ENCODE results near the gene GSTO1. TPM values are rescaled to one million over a fixed set of nuclear protein-coding genes. Genes with fewer than 3 reads are reported as not detected.
A peak's percentile ranks its signal among the peaks of the same experiment; 100 is the strongest.

Gene GSTO1
- total and polyA plus RNA-seq, 9 of the 15 experiments (the other 6 are each of a cell fraction or from before 2014, with no cell fraction given): 136 to 592 (median 237) TPM

- CTCF ChIA-PET (ENCODE audit: low intra/inter-chr PET ratio): no interaction called here
- 98% methylated on average over 9 of the region's 10 CpGs for WGBS (ENCODE audit: insufficient coverage, low coverage, missing lambda C conversion rate)
- Histone ChIP-seq H4K20me1 (replicated peaks; ENCODE audit: control insufficient read depth, insufficient read depth, low read length) (no peaks in the 10 kb centered on the region), H2AFZ (ENCODE audit: low read depth, low read length) (no peak overlapping the region), H3K9me1 (ENCODE audit: control insufficient read depth, insufficient read depth, low read length) (no peaks in the 10 kb centered on the region), H3K27me3 (ENCODE audit: control insufficient read depth in 2 of 2, insufficient read depth in 2 of 2, low read length in 2 of 2) (no peaks in the 10 kb centered on the region), H3K4me1 (replicated peaks in 1 of 2; ENCODE audit: control insufficient read depth in 2 of 2, insufficient read depth in 2 of 2, low read length in 2 of 2) (no peaks in the 10 kb centered on the region; a peak in 1 of 5 replicates), H3K27ac (ENCODE audit: extremely low read depth, low read depth, low read length) (no peak overlapping the region), H3K9ac (ENCODE audit: insufficient read depth in 1 of 2, low read depth in 2 of 2, low read length in 2 of 2) (no peak overlapping the region), H3K9me3 (replicated peaks; ENCODE audit: control insufficient read depth, insufficient read depth, low read depth, low read length) (no peaks in the 10 kb centered on the region; the same call in 1 of the 2 replicates), H3K4me3 (no peak overlapping the region), H3K4me2 (ENCODE audit: insufficient read depth, low read length) (no peak overlapping the region), H3K79me2 (ENCODE audit: control insufficient read depth, insufficient read depth, low read length) (peaks cover 5% of the 10 kb centered on the region; the same call in 2 of the 3 replicates), H3K36me3 (ENCODE audit: control insufficient read depth, insufficient read depth, low read length) (peaks cover 61% of the 10 kb centered on the region)
- BruUV-seq (replicated peaks): no TSS peak
- POLR2A ChIA-PET: no interaction called here
- FAIRE-seq (no peak), DNase-seq (ENCODE audit: extremely low read depth in 1 of 4, low spot score in 3 of 4) (no peak), ATAC-seq (no peak)
- intact Hi-C loops (cut with micrococcal nuclease): no loop called here
- TF ChIP-seq, protein P1, sequence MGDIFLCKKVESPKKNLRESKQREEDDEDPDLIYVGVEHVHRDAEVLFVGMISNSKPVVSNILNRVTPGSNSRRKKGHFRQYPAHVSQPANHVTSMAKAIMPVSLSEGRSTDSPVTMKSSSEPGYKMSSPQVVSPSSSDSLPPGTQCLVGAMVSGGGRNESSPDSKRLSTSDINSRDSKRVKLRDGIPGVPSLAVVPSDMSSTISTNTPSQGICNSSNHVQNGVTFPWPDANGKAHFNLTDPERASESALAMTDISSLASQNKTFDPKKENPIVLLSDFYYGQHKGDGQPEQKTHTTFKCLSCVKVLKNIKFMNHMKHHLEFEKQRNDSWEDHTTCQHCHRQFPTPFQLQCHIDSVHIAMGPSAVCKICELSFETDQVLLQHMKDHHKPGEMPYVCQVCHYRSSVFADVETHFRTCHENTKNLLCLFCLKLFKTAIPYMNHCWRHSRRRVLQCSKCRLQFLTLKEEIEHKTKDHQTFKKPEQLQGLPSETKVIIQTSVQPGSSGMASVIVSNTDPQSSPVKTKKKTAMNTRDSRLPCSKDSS (IDR thresholded peaks at IDR 0.05; ENCODE audit: low read depth, partially characterized antibody): no peak
- 0 out of 2 replicates have a peak, but pooled peaks have one; percentile 39 for TF ChIP-seq POLR2A (conservative IDR thresholded peaks at IDR 0.05)
- in situ Hi-C loops (cut with MboI): no loop called here
Measured at GRCh38 chr10:104268405-104268712, 13.7 kb downstream of the GSTO1 start.

- FAIRE-seq (no peak), ATAC-seq (no peak)
- TF ChIP-seq ZNF696 (CRISPR knock-in tag; conservative IDR thresholded peaks at IDR 0.05): no peak
- TF ChIP-seq ZBTB33 (CRISPR knock-in tag; IDR thresholded peaks at IDR 0.05): peak; percentile 97
- peak; percentile 54 for TF ChIP-seq RBFOX2 (IDR thresholded peaks at IDR 0.05; ENCODE audit: low read depth, low read length)
- TF ChIP-seq KDM2B (CRISPR knock-in tag; IDR thresholded peaks at IDR 0.05): no peak
Measured at GRCh38 chr10:104268713-104269645, 14.3 kb downstream of the GSTO1 start, which contains the start of gene GSTO2. Gene GSTO2, plus strand, starts transcription at chr10:104269184. Its CDS starts 5,732 bp downstream, at chr10:104274916.

More at GRCh38 chr10:104268713-104269645, 14.3 kb downstream of the GSTO1 start, which contains the start of gene GSTO2:
- H3K27me3 ChIP-seq (ENCODE audit: control insufficient read depth in 2 of 2, insufficient read depth in 2 of 2, low read length in 2 of 2): no peaks in the 10 kb centered on the region
- intact Hi-C loops (cut with micrococcal nuclease): no loop called here
- 99% methylated on average over 21 of the region's 59 CpGs for WGBS (ENCODE audit: insufficient coverage, low coverage, missing lambda C conversion rate)
- H3K4me3 ChIP-seq: no peak within 1 kb of the TSS
- no peak within 1 kb of the TSS for H3K27ac ChIP-seq (ENCODE audit: extremely low read depth, low read depth, low read length)
- H2AFZ ChIP-seq (ENCODE audit: low read depth, low read length): no peak within 1 kb of the TSS
- no peaks in the 10 kb centered on the region for H4K20me1 ChIP-seq (replicated peaks; ENCODE audit: control insufficient read depth, insufficient read depth, low read length)
- peaks cover 0 to 2% of the 10 kb centered on the region in 2 experiments; a peak in 4 of 5 replicates for H3K4me1 ChIP-seq (replicated peaks in 1 of 2; ENCODE audit: control insufficient read depth in 2 of 2, insufficient read depth in 2 of 2, low read length in 2 of 2)
- ChIA-PET POLR2A (no interaction called here), CTCF (ENCODE audit: low intra/inter-chr PET ratio) (no interaction called here)
- in situ Hi-C loops (cut with MboI): no loop called here
- H3K4me2 ChIP-seq (ENCODE audit: insufficient read depth, low read length): no peak within 1 kb of the TSS
- no peak within 1 kb of the TSS for H3K9ac ChIP-seq (ENCODE audit: insufficient read depth in 1 of 2, low read depth in 2 of 2, low read length in 2 of 2)
- 0 out of 3 replicates have a peak, but pooled peaks cover under 1% of the 10 kb centered on the region for H3K79me2 ChIP-seq (ENCODE audit: control insufficient read depth, insufficient read depth, low read length)
- no peaks in the 10 kb centered on the region; the same call in 1 of the 2 replicates for H3K9me3 ChIP-seq (replicated peaks; ENCODE audit: control insufficient read depth, insufficient read depth, low read depth, low read length)
- no peaks in the 10 kb centered on the region for H3K9me1 ChIP-seq (ENCODE audit: control insufficient read depth, insufficient read depth, low read length)
- peak in 2 of 4 experiments; percentile 13 to 29 for DNase-seq (ENCODE audit: extremely low read depth in 1 of 4, low spot score in 3 of 4)
- no TSS peak for BruUV-seq (replicated peaks)
- H3K36me3 ChIP-seq (ENCODE audit: control insufficient read depth, insufficient read depth, low read length): peaks cover 54% of the 10 kb centered on the region
